OCI-LY3 (cell line): Measurements from ENCODE around the gene DHX8.
A peak's percentile ranks its signal among the peaks of the same experiment; 100 is the strongest.
"Not testable (repeated sequence)": the region's sequence is repeated elsewhere in the genome, so short reads cannot be mapped to it uniquely, and the experiment has no call there.

Experiments used
- H2AFZ ChIP-seq: fragments of 200-600, 300-600 bp; shearing (Covaris generic); 2 replicates; pipeline ENCODE4 v1.6.0; 2014; ENCODE audit warnings: antibody characterized with exemption, low read depth, low read length
- H3K27ac ChIP-seq: fragments of 200-600, 300-600 bp; sonication (generic); 2 replicates; pipeline ENCODE4 v1.5.1; 2014; ENCODE audit warnings: mild to moderate bottlenecking, low read length, moderate library complexity, mixed read lengths
- H3K27me3 ChIP-seq: fragments of 200-600, 300-600 bp; sonication (generic); 2 replicates; pipeline ENCODE4 v1.6.1; 2014; ENCODE audit warnings: low read depth, low read length, mixed read lengths
- H3K36me3 ChIP-seq: fragments of 200-600, 300-600 bp; sonication (generic); replicated peaks from 2 replicates; pipeline ENCODE3; 2014; ENCODE audit warnings: low read depth, low read length, mixed read lengths
- H3K4me1 ChIP-seq: fragments of 300-600, 200-600 bp; sonication (generic); 2 replicates; pipeline ENCODE4 v1.6.1; 2014; ENCODE audit warnings: low read length, mixed read lengths
- H3K4me2 ChIP-seq: fragments of 200-600, 300-600 bp; sonication (generic); 2 replicates; pipeline ENCODE4 v1.6.1; 2014; ENCODE audit warnings: low read length, mixed read lengths
- H3K4me3 ChIP-seq: fragments of 300-600, 200-600 bp; sonication (generic); 2 replicates; pipeline ENCODE4 v1.5.1; 2014; ENCODE audit warnings: antibody characterized with exemption, mild to moderate bottlenecking, low read length, moderate library complexity
- H3K79me2 ChIP-seq: fragments of 300-600, 200-600 bp; shearing (Covaris generic); 2 replicates; pipeline ENCODE4 v1.6.1; 2014; ENCODE audit warnings: mild to moderate bottlenecking, low read length, mixed read lengths
- H3K9ac ChIP-seq: fragments of 300-600, 200-600 bp; shearing (Covaris generic); 2 replicates; pipeline ENCODE4 v1.6.0; 2014; ENCODE audit warnings: mild to moderate bottlenecking, low read length, moderate library complexity
- H3K9me3 ChIP-seq: fragments of 200-600, 300-600 bp; shearing (Covaris generic); 2 replicates; pipeline ENCODE4 v1.6.1; 2014; ENCODE audit warnings: low read length, mixed read lengths; ENCODE audit not compliant: insufficient read depth
- H4K20me1 ChIP-seq: fragments of 200-600, 300-600 bp; sonication (generic); 2 replicates; pipeline ENCODE4 v1.6.1; 2016; ENCODE audit warnings: low read length, mixed read lengths; ENCODE audit not compliant: insufficient read depth
- CTCF ChIP-seq: fragments of 200-600, 300-600 bp; sonication (generic); IDR thresholded peaks from 2 replicates; pipeline ENCODE4 v1.5.1; 2014; ENCODE audit warnings: antibody characterized with exemption, low read length, low read depth
- EZH2phosphoT487 ChIP-seq: fragments of 200-600 bp; shearing (Covaris generic); IDR thresholded peaks from 2 replicates; pipeline ENCODE4 v1.6.1; 2018; ENCODE audit warnings: antibody characterized with exemption, mixed run types, low read depth

The DHX8 gene

GRCh38 chr17:43477832-43478634 is 5.7 kb upstream of the DHX8 start:
- 0 out of 2 replicates have a peak, but pooled peaks cover 2% of the 10 kb centered on the region for H3K4me1 ChIP-seq
- no peaks in the 10 kb centered on the region for H3K9me3 ChIP-seq
- H3K27me3 ChIP-seq, result no peaks in the 10 kb centered on the region
- H3K27ac ChIP-seq, result no peak overlapping the region
- no peaks in the 10 kb centered on the region for H3K36me3 ChIP-seq
- no peak overlapping the region for H3K9ac ChIP-seq
- H3K4me2 ChIP-seq, result no peak overlapping the region
- TF ChIP-seq CTCF, result no peak
- no peak for TF ChIP-seq EZH2phosphoT487
- no peaks in the 10 kb centered on the region for H3K79me2 ChIP-seq
- no peak overlapping the region for H3K4me3 ChIP-seq
- H2AFZ ChIP-seq, result no peak overlapping the region
- H4K20me1 ChIP-seq, result no peaks in the 10 kb centered on the region

GRCh38 chr17:43479948-43480347 is 3.8 kb upstream of the DHX8 start:
- Histone ChIP-seq H3K4me1 (peaks cover 8% of the 10 kb centered on the region), H3K9ac (no peak overlapping the region), H3K4me3 (no peak overlapping the region), H3K27ac (no peak overlapping the region), H3K79me2 (peaks cover 12% of the 10 kb centered on the region), H3K9me3 (no peaks in the 10 kb centered on the region), H4K20me1 (no peaks in the 10 kb centered on the region), H3K4me2 (no peak overlapping the region), H3K27me3 (no peaks in the 10 kb centered on the region), H2AFZ (no peak overlapping the region), H3K36me3 (no peaks in the 10 kb centered on the region)
- TF ChIP-seq EZH2phosphoT487, result no peak
- no peak for TF ChIP-seq CTCF

DNA sequence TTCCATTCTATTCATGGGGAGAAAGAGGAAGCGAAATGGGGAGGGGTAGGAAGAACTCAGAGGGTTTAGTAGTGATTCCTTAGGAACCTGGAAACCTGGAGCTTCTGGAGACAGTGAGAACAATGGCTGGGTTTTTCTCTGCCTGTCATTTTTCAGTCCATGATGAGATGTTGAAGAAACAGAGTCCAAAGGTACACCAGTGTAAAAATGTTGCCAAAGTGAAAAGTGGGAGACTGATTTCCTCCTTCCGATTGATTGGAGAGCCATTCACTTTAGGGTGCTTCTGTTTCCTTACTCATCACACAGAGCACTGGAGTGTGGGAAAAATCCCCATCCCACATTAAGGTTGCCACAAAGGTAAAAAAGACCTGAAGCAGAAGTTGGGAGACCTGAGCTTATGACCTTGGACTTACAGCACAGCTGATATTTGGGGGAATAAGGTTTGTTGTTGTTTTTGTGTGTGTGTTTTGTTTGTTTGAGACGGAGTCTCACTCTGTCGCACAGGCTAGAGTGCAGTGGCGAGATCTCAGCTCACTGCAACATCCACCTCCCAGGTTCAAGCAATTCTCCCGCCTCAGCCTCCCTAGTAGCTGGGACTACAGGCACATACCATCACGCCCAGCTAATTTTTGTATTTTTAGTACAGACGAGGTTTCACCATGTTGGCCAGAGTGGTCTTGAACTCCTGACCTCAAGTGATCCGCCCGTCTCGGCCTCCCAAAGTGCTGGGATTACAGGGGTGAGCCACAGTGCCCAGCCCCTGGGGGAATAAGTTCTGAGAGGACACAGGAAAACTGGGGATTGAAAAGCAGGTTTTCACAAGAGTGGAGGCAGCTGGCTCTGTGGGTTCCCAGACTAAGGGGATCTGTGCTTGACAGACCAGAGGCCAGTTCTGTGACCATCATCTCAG is 1.4 kb upstream of the DHX8 start:
- no peaks in the 10 kb centered on the region for H4K20me1 ChIP-seq
- H3K9me3 ChIP-seq, result no peaks in the 10 kb centered on the region
- H3K9ac ChIP-seq, result no peak overlapping the region
- no peaks in the 10 kb centered on the region for H3K27me3 ChIP-seq
- peaks cover 36% of the 10 kb centered on the region for H3K79me2 ChIP-seq
- H3K27ac ChIP-seq, result no peak overlapping the region
- H2AFZ ChIP-seq, result peak overlapping the region; percentile 57; the same call in 1 of the 2 replicates
- H3K4me2 ChIP-seq, result no peak overlapping the region
- H3K4me3 ChIP-seq, result no peak overlapping the region
- H3K4me1 ChIP-seq, result peaks cover 14% of the 10 kb centered on the region
- H3K36me3 ChIP-seq, result no peaks in the 10 kb centered on the region
- TF ChIP-seq CTCF (no peak), EZH2phosphoT487 (no peak)

DNA sequence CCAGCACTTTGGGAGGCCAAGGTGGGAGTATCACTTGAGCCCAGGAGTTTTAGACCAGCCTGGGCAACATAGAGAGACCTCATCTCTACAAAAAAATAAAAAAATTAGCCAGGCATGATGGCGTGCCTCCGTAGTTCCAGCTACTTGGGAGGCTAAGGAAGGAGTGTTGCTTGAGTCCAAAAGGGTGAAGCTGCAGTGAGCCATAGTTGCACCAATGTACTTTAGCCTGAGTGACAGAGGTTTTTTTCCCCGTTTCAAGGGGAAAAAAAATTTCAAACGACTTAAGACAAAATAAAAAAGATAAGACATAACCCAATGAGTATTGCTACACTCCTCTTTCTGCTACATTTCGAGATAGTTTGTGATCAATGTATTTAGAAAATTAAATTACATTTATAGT is 6.8 kb downstream of the DHX8 start:
- Histone ChIP-seq H3K4me3 (no peak overlapping the region), H3K9ac (no peak overlapping the region), H3K9me3 (no peaks in the 10 kb centered on the region), H2AFZ (no peak overlapping the region), H3K4me2 (no peak overlapping the region), H3K4me1 (no peaks in the 10 kb centered on the region), H3K27ac (no peak overlapping the region), H4K20me1 (no peaks in the 10 kb centered on the region), H3K79me2 (peaks cover 35% of the 10 kb centered on the region), H3K27me3 (no peaks in the 10 kb centered on the region), H3K36me3 (peaks cover 26% of the 10 kb centered on the region)
- TF ChIP-seq EZH2phosphoT487, result no peak
- no peak for TF ChIP-seq CTCF

DNA sequence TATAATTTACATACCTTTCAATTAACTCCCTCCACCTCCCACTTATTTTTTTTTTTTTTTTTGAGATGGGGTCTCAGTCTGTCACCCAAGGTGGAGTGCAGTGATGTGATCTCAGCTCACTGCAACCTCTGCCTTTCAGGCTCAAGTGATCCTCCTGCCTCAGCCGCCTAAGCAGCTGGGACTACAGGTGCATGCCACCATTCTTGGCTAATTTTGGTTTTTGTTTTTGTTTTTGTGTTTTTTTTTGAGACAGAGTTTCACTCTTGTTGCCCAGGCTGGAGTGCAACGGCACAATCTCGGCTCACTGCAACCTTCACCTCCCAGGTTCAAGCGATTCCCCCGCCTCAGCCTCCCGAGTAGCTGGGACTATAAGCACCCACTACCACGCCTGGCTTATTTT is 25.7 kb downstream of the DHX8 start:
- H4K20me1 ChIP-seq, H3K79me2 ChIP-seq, H3K9me3 ChIP-seq, H2AFZ ChIP-seq, H3K27me3 ChIP-seq: not testable (repeated sequence)
- Histone ChIP-seq H3K36me3 (peaks cover 46% of the 10 kb centered on the region), H3K4me3 (peak overlapping the region; percentile 4; the same call in 1 of the 2 replicates), H3K4me1 (peaks cover 22% of the 10 kb centered on the region), H3K9ac (peak overlapping the region; percentile 39; the same call in 1 of the 2 replicates), H3K4me2 (peak overlapping the region; percentile 42), H3K27ac (peak overlapping the region; percentile 75)
